Measurements from ENCODE around the gene CCDC107.

CCDC107 gene

GRCh38 chr9:35690614-35691333 is 32.7 kb downstream of the CCDC107 start:
- TF ChIP-seq LEF1 (IDR thresholded peaks at IDR 0.05; ENCODE audit: borderline replicate concordance) (no peak), ARNT (IDR thresholded peaks at IDR 0.05) (no peak), FOXK2 (IDR thresholded peaks at IDR 0.05) (no peak), FOXM1 (IDR thresholded peaks at IDR 0.05; ENCODE audit: borderline replicate concordance) (no peak), SP1 (IDR thresholded peaks at IDR 0.05) (no peak), FOXA1 (IDR thresholded peaks at IDR 0.05) (no peak), L3MBTL2 (conservative IDR thresholded peaks at IDR 0.05) (0 out of 2 replicates have a peak, but pooled peaks have one; percentile 50)
- ChIA-PET POLR2A (interaction anchor here (0.6 to 1.9 kb wide), 6 partner anchors 10 to 42 kb away, joined by 3 to 14 read pairs (median 4); partner anchors contain the start of genes ARHGEF39, CCDC107, CREB3 and RMRP), CTCF (interaction anchor here (1.4 kb wide), 1 partner anchor 32 kb away, joined by 5 read pairs; the partner anchor contains the start of gene CCDC107)
- peak; percentile 69 for DNase-seq (ENCODE audit: extremely low spot score)

- CTCF ChIA-PET: interaction anchor here (1.4 kb wide), 1 partner anchor 33 kb away, joined by 5 read pairs; the partner anchor contains the start of gene CCDC107
- no peak for DNase-seq (ENCODE audit: extremely low spot score)
- TF ChIP-seq SP1 (IDR thresholded peaks at IDR 0.05): no peak
- no peak for TF ChIP-seq LEF1 (IDR thresholded peaks at IDR 0.05; ENCODE audit: borderline replicate concordance)
- TF ChIP-seq ARNT (IDR thresholded peaks at IDR 0.05): no peak
- TF ChIP-seq L3MBTL2 (conservative IDR thresholded peaks at IDR 0.05): no peak
- no peak for TF ChIP-seq CTBP1 (IDR thresholded peaks at IDR 0.05; ENCODE audit: borderline replicate concordance)
- TF ChIP-seq FOXM1 (IDR thresholded peaks at IDR 0.05; ENCODE audit: borderline replicate concordance): no peak
- TF ChIP-seq PKNOX1 (IDR thresholded peaks at IDR 0.05): no peak
- no peak for TF ChIP-seq TARDBP (IDR thresholded peaks at IDR 0.05)
- no peak for TF ChIP-seq FOXK2 (IDR thresholded peaks at IDR 0.05)
- no peak for TF ChIP-seq ELF4 (IDR thresholded peaks at IDR 0.05)
- no peak for TF ChIP-seq ZNF384 (IDR thresholded peaks at IDR 0.05)
- no peak for TF ChIP-seq SUZ12 (IDR thresholded peaks at IDR 0.05)
- POLR2A ChIA-PET: interaction anchor here (0.6 to 1.9 kb wide), 6 partner anchors 10 to 41 kb away, joined by 3 to 14 read pairs (median 4); partner anchors contain the start of genes ARHGEF39, CCDC107, CREB3 and RMRP
These were observed 33.2 kb downstream of the CCDC107 start for GRCh38 chr9:35691334-35691650.

GRCh38 chr9:35691757-35692301 is 33.7 kb downstream of the CCDC107 start:
- no peak for DNase-seq (ENCODE audit: extremely low spot score)
- TF ChIP-seq L3MBTL2 (conservative IDR thresholded peaks at IDR 0.05) (no peak), ARNT (IDR thresholded peaks at IDR 0.05) (no peak), ELF4 (IDR thresholded peaks at IDR 0.05) (no peak), NFRKB (IDR thresholded peaks at IDR 0.05) (no peak), FOXA1 (IDR thresholded peaks at IDR 0.05) (no peak), FOXK2 (IDR thresholded peaks at IDR 0.05) (no peak)
- ChIA-PET POLR2A (interaction anchor here (1.8 kb wide), 1 partner anchor 31 kb away, joined by 6 read pairs; no protein-coding TSS in a partner anchor), CTCF (interaction anchor here (0.7 to 1.4 kb wide), 2 partner anchors 33 to 260 kb away, joined by 4 to 5 read pairs; partner anchors contain the start of gene CCDC107)

- TF ChIP-seq FOXK2 (IDR thresholded peaks at IDR 0.05) (no peak), L3MBTL2 (conservative IDR thresholded peaks at IDR 0.05) (no peak), ARNT (IDR thresholded peaks at IDR 0.05) (no peak), NFRKB (IDR thresholded peaks at IDR 0.05) (no peak), FOXM1 (IDR thresholded peaks at IDR 0.05; ENCODE audit: borderline replicate concordance) (no peak), TARDBP (IDR thresholded peaks at IDR 0.05) (no peak), PKNOX1 (IDR thresholded peaks at IDR 0.05) (no peak), SP1 (IDR thresholded peaks at IDR 0.05) (no peak), SUZ12 (IDR thresholded peaks at IDR 0.05) (no peak), LEF1 (IDR thresholded peaks at IDR 0.05; ENCODE audit: borderline replicate concordance) (no peak), CTBP1 (IDR thresholded peaks at IDR 0.05; ENCODE audit: borderline replicate concordance) (no peak), FOXA1 (IDR thresholded peaks at IDR 0.05) (no peak), ELF4 (IDR thresholded peaks at IDR 0.05) (no peak), HDGF (IDR thresholded peaks at IDR 0.05; ENCODE audit: borderline replicate concordance) (no peak), BHLHE40 (IDR thresholded peaks at IDR 0.05; ENCODE audit: borderline replicate concordance) (no peak), ZNF384 (IDR thresholded peaks at IDR 0.05) (no peak)
- no peak for DNase-seq (ENCODE audit: extremely low spot score)
- ChIA-PET CTCF (interaction anchor here (0.6 to 1.8 kb wide), 12 partner anchors 8 to 75 kb away, joined by 3 to 11 read pairs (median 4); partner anchors contain the start of genes CREB3, RGP1 and TLN1), POLR2A (interaction anchor here (1.0 to 2.3 kb wide), 6 partner anchors 20 to 53 kb away, joined by 3 to 6 read pairs (median 4); partner anchors contain the start of genes ARHGEF39, CCDC107, CREB3 and GBA2)
These were observed 37.9 kb downstream of the CCDC107 start for GRCh38 chr9:35695943-35696401.

GRCh38 chr9:35696520-35697215 is 38.6 kb downstream of the CCDC107 start:
- peak; percentile 74 for DNase-seq (ENCODE audit: extremely low spot score)
- TF ChIP-seq PKNOX1 (IDR thresholded peaks at IDR 0.05) (no peak), NFRKB (IDR thresholded peaks at IDR 0.05) (no peak), ZNF384 (IDR thresholded peaks at IDR 0.05) (no peak), ARNT (IDR thresholded peaks at IDR 0.05) (no peak), SP1 (IDR thresholded peaks at IDR 0.05) (no peak), SUZ12 (IDR thresholded peaks at IDR 0.05) (no peak), FOXK2 (IDR thresholded peaks at IDR 0.05) (no peak), FOXA1 (IDR thresholded peaks at IDR 0.05) (no peak), TARDBP (IDR thresholded peaks at IDR 0.05) (no peak), CTBP1 (IDR thresholded peaks at IDR 0.05; ENCODE audit: borderline replicate concordance) (no peak)
- ChIA-PET POLR2A (interaction anchor here (1.0 to 1.5 kb wide), 5 partner anchors 20 to 52 kb away, joined by 3 to 5 read pairs (median 3); partner anchors contain the start of genes CCDC107, CREB3, GBA2 and RGP1), CTCF (interaction anchor here (0.6 to 1.8 kb wide), 18 partner anchors 8 to 74 kb away, joined by 3 to 11 read pairs (median 4); partner anchors contain the start of genes ARHGEF39, CREB3, RGP1 and TLN1)

Measured in HEK293T (cell line).